Measurements from ENCODE around the gene MYCN.

DNA sequence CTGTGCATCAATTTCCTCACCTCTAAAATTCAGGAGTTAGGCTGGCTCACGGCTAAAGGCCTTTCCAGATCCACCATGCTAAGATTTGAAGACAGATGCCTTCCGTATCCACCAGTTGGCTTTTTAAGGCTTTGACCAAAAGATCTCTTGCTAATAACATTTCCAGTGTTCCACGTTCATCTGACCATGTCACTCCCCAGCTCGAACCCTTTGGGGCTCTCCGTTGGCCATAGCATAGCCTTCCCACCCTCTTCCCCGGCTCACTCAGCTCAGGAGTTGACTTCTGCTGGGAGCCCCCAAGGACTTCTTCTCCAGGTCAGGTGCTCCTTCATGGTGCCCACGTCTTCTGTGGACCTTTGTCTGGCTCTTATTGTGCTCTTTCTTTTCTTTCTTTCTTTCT, 53.3 kb downstream of the MYCN start:
- TF ChIP-seq, protein P1, sequence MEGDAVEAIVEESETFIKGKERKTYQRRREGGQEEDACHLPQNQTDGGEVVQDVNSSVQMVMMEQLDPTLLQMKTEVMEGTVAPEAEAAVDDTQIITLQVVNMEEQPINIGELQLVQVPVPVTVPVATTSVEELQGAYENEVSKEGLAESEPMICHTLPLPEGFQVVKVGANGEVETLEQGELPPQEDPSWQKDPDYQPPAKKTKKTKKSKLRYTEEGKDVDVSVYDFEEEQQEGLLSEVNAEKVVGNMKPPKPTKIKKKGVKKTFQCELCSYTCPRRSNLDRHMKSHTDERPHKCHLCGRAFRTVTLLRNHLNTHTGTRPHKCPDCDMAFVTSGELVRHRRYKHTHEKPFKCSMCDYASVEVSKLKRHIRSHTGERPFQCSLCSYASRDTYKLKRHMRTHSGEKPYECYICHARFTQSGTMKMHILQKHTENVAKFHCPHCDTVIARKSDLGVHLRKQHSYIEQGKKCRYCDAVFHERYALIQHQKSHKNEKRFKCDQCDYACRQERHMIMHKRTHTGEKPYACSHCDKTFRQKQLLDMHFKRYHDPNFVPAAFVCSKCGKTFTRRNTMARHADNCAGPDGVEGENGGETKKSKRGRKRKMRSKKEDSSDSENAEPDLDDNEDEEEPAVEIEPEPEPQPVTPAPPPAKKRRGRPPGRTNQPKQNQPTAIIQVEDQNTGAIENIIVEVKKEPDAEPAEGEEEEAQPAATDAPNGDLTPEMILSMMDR (IDR thresholded peaks at IDR 0.05; ENCODE audit: extremely low read depth in 1 of 2, insufficient read depth in 1 of 2, low read depth in 1 of 2, low read length in 2 of 2), result no peak
- no peak for TF ChIP-seq JUN (IDR thresholded peaks at IDR 0.05; ENCODE audit: borderline replicate concordance, insufficient read depth, insufficient read length, low read depth)
- no peak for TF ChIP-seq POLR2AphosphoS5 (IDR thresholded peaks at IDR 0.05; ENCODE audit: insufficient read depth, low read depth, low read length)
- no peak for TF ChIP-seq POLR2A (IDR thresholded peaks at IDR 0.05; ENCODE audit: low read depth, low read length)
- TF ChIP-seq, protein P2, sequence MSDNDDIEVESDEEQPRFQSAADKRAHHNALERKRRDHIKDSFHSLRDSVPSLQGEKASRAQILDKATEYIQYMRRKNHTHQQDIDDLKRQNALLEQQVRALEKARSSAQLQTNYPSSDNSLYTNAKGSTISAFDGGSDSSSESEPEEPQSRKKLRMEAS (IDR thresholded peaks at IDR 0.05; ENCODE audit: insufficient read depth, insufficient read length), result no peak
- no peak for TF ChIP-seq FOS (IDR thresholded peaks at IDR 0.05; ENCODE audit: borderline replicate concordance, insufficient read depth, low read length)
- no peak for TF ChIP-seq EZH2 (IDR thresholded peaks at IDR 0.05; ENCODE audit: borderline replicate concordance, low read depth, low read length, severe bottlenecking)

Measured in endothelial cell of umbilical vein (primary cell).